Measurements from ENCODE around the gene DOK7. TPM values are rescaled to one million over a fixed set of nuclear protein-coding genes. Genes with fewer than 3 reads are reported as not detected.

The DOK7 gene
- total RNA-seq, 4 donors from 2014 or later: 0.26 to 0.45 TPM; not detected in 2

- Histone ChIP-seq H3K4me3 (no peak overlapping the region), H3K36me3 (peaks cover 19 to 93% (median 26%) of the 10 kb centered on the region in 3 donors), H3K27me3 (no peaks in the 10 kb centered on the region), H3K9me3 (no peaks in the 10 kb centered on the region), H3K4me1 (peaks cover 0 to 13% (median 0%) of the 10 kb centered on the region in 3 donors), H3K27ac (no peak overlapping the region)
- WGBS, 2 donors: 78 to 80% methylated on average over 18 of the region's 18 CpGs
- TF ChIP-seq CTCF (IDR thresholded peaks at IDR 0.05) (no peak), POLR2A (IDR thresholded peaks at IDR 0.05) (no peak)
- DNase-seq: no peak
- intact Hi-C loops (cut with DNase I): no loop called here
These were observed 46.8 kb upstream of the DOK7 start for GRCh38 chr4:3416270-3416669.

GRCh38 chr4:3416821-3417221, 46.3 kb upstream of the DOK7 start:
- DNase-seq: no peak
- no peaks in the 10 kb centered on the region for H3K27me3 ChIP-seq
- peaks cover 19 to 98% (median 28%) of the 10 kb centered on the region in 3 donors for H3K36me3 ChIP-seq
- H3K9me3 ChIP-seq: no peaks in the 10 kb centered on the region
- no peak overlapping the region for H3K4me3 ChIP-seq
- intact Hi-C loops (cut with DNase I): no loop called here
- H3K27ac ChIP-seq: no peak overlapping the region
- 93 to 97% methylated on average over 4 to 16 of the region's 17 CpGs for WGBS, 2 donors
- H3K4me1 ChIP-seq: peaks cover 0 to 8% (median 0%) of the 10 kb centered on the region in 3 donors
- no peak for TF ChIP-seq POLR2A (IDR thresholded peaks at IDR 0.05)
- TF ChIP-seq CTCF (IDR thresholded peaks at IDR 0.05): no peak

GRCh38 chr4:3417448-3417847, 45.7 kb upstream of the DOK7 start:
- peaks cover 21 to 100% (median 34%) of the 10 kb centered on the region in 3 donors for H3K36me3 ChIP-seq
- no peak for DNase-seq
- WGBS, 2 donors: 91% methylated on average over 18 to 21 of the region's 21 CpGs

GRCh38 chr4:3418029-3418762, 44.9 kb upstream of the DOK7 start:
- Histone ChIP-seq H3K4me1 (peaks cover 0 to 8% (median 0%) of the 10 kb centered on the region in 3 donors), H3K9me3 (no peaks in the 10 kb centered on the region), H3K4me3 (no peak overlapping the region), H3K27me3 (no peaks in the 10 kb centered on the region), H3K27ac (no peak overlapping the region), H3K36me3 (peaks cover 26 to 100% (median 42%) of the 10 kb centered on the region in 3 donors)
- intact Hi-C loops (cut with DNase I): no loop called here
- WGBS, 2 donors: 25 to 59% methylated on average over 6 to 7 of the region's 22 CpGs
- TF ChIP-seq POLR2A (IDR thresholded peaks at IDR 0.05) (no peak), CTCF (IDR thresholded peaks at IDR 0.05) (peak in 2 of 6 experiments; percentile 9 to 52)
- no peak for DNase-seq

More at GRCh38 chr4:3417448-3417847, 45.7 kb upstream of the DOK7 start:
- intact Hi-C loops (cut with DNase I): no loop called here
- Histone ChIP-seq H3K27me3 (no peaks in the 10 kb centered on the region), H3K4me1 (peaks cover 0 to 8% (median 0%) of the 10 kb centered on the region in 3 donors), H3K4me3 (no peak overlapping the region), H3K27ac (no peak overlapping the region), H3K9me3 (no peaks in the 10 kb centered on the region)
- no peak for TF ChIP-seq CTCF (IDR thresholded peaks at IDR 0.05)
- no peak for TF ChIP-seq POLR2A (IDR thresholded peaks at IDR 0.05)

- Histone ChIP-seq H3K27me3 (no peaks in the 10 kb centered on the region), H3K4me3 (no peak overlapping the region), H3K36me3 (peaks cover 42 to 100% (median 60%) of the 10 kb centered on the region in 3 donors), H3K9me3 (no peaks in the 10 kb centered on the region), H3K27ac (no peak overlapping the region), H3K4me1 (no peaks in the 10 kb centered on the region)
- no peak for TF ChIP-seq CTCF (IDR thresholded peaks at IDR 0.05)
- TF ChIP-seq POLR2A (IDR thresholded peaks at IDR 0.05): no peak
- 79 to 87% methylated on average over 14 to 15 of the region's 15 CpGs for WGBS, 2 donors
- DNase-seq: no peak
- intact Hi-C loops (cut with DNase I): no loop called here
These were observed 43.1 kb upstream of the DOK7 start for GRCh38 chr4:3419836-3420605.
